ENCODE results near the gene RRP1B. TPM values are rescaled to one million over a fixed set of nuclear protein-coding genes. Genes with fewer than 3 reads are reported as not detected.

RRP1B gene
- polyA plus RNA-seq, 3 donors, result 3.3 to 6.1 (median 4.5) TPM

- DNase-seq, result peak in 2 of 3 donors; percentile 32 to 50
- Histone ChIP-seq H3K9me3 (replicated peaks in 1 of 2; ENCODE audit: control insufficient read depth in 1 of 2, insufficient read depth in 1 of 2, low read length in 2 of 2) (no peaks in the 10 kb centered on the region), H3K27me3 (ENCODE audit: control insufficient read depth in 2 of 2, insufficient read depth in 2 of 2, low read length in 2 of 2) (peaks cover 0 to 5% of the 10 kb centered on the region in 2 donors), H3K4me2 (replicated peaks; ENCODE audit: extremely low read depth, low read length, poor library complexity, severe bottlenecking) (peak overlapping the region; percentile 98), H3K9ac (ENCODE audit: insufficient read depth, low read length, poor library complexity, severe bottlenecking) (no peak overlapping the region), H3K4me3 (replicated peaks in 1 of 3; ENCODE audit: low read depth in 2 of 3, low read length in 3 of 3) (peak overlapping the region; percentile 4 to 90 (median 12)), H4K20me1 (ENCODE audit: insufficient read depth, low read length) (peaks cover 69% of the 10 kb centered on the region), H2AFZ (ENCODE audit: insufficient read depth, low read depth, low read length, poor library complexity, severe bottlenecking) (no peak overlapping the region), H3K27ac (ENCODE audit: low read depth in 1 of 2, low read length in 2 of 2) (peak overlapping the region; percentile 17 to 92), H3K36me3 (replicated peaks in 1 of 2; ENCODE audit: control insufficient read depth in 1 of 2, insufficient read depth in 2 of 2, low read length in 2 of 2) (peaks cover 13 to 14% of the 10 kb centered on the region in 2 donors), H3K4me1 (ENCODE audit: control insufficient read depth in 1 of 2, insufficient read depth in 2 of 2, low read length in 2 of 2) (peaks cover 78 to 82% of the 10 kb centered on the region in 2 donors), H3K79me2 (ENCODE audit: insufficient read depth, low read length) (peaks cover 73% of the 10 kb centered on the region)
- intact Hi-C loops (cut with micrococcal nuclease), result no loop called here
- TF ChIP-seq, protein P1, sequence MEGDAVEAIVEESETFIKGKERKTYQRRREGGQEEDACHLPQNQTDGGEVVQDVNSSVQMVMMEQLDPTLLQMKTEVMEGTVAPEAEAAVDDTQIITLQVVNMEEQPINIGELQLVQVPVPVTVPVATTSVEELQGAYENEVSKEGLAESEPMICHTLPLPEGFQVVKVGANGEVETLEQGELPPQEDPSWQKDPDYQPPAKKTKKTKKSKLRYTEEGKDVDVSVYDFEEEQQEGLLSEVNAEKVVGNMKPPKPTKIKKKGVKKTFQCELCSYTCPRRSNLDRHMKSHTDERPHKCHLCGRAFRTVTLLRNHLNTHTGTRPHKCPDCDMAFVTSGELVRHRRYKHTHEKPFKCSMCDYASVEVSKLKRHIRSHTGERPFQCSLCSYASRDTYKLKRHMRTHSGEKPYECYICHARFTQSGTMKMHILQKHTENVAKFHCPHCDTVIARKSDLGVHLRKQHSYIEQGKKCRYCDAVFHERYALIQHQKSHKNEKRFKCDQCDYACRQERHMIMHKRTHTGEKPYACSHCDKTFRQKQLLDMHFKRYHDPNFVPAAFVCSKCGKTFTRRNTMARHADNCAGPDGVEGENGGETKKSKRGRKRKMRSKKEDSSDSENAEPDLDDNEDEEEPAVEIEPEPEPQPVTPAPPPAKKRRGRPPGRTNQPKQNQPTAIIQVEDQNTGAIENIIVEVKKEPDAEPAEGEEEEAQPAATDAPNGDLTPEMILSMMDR (IDR thresholded peaks at IDR 0.05), result no peak
- peak overlapping the region; percentile 47 to 83 (median 78) for H3K27ac Mint-ChIP-seq
- H3K4me1 Mint-ChIP-seq, result peaks cover 76% of the 10 kb centered on the region
- H3K4me3 Mint-ChIP-seq, result peak overlapping the region; percentile 66 to 84
- WGBS (ENCODE audit: insufficient coverage), result 44% methylated on average over 1 of the region's 3 CpGs
- H3K27me3 Mint-ChIP-seq (ENCODE audit: low read depth in 3 of 3), result peaks cover 6 to 16% (median 12%) of the 10 kb centered on the region in 3 donors
- H3K9me3 Mint-ChIP-seq, result no peaks in the 10 kb centered on the region
- H3K36me3 Mint-ChIP-seq, result peaks cover 9 to 27% of the 10 kb centered on the region in 2 donors
Measured at GRCh38 chr21:43721939-43722338, 62.6 kb downstream of the RRP1B start.

DNA sequence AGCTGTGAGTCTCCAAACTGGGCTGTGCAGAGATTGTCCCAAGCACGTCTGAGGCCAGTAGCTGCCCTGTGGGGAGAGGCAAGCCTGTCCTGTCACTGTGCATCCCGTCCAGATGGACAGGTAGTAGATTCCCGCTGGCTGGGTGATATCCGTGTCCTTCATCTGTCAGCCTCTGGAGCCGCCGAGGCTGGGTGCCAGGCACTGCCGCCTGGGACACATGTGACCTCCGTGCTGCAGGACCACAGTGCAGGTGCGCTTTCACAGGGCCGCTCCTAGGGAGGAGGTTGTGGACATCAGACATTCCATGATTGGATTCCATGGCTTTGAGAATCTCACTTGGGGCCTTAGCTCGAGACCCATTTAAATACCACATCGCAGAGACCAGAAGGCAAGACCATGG, 64.3 kb downstream of the RRP1B start:
- Histone ChIP-seq H3K9me3 (replicated peaks in 1 of 2; ENCODE audit: control insufficient read depth in 1 of 2, insufficient read depth in 1 of 2, low read length in 2 of 2) (no peaks in the 10 kb centered on the region), H3K79me2 (ENCODE audit: insufficient read depth, low read length) (peaks cover 90% of the 10 kb centered on the region), H2AFZ (ENCODE audit: insufficient read depth, low read depth, low read length, poor library complexity, severe bottlenecking) (no peak overlapping the region), H3K36me3 (replicated peaks in 1 of 2; ENCODE audit: control insufficient read depth in 1 of 2, insufficient read depth in 2 of 2, low read length in 2 of 2) (peaks cover 13 to 14% of the 10 kb centered on the region in 2 donors), H3K27me3 (ENCODE audit: control insufficient read depth in 2 of 2, insufficient read depth in 2 of 2, low read length in 2 of 2) (no peaks in the 10 kb centered on the region), H3K9ac (ENCODE audit: insufficient read depth, low read length, poor library complexity, severe bottlenecking) (no peak overlapping the region), H4K20me1 (ENCODE audit: insufficient read depth, low read length) (peaks cover 86% of the 10 kb centered on the region), H3K4me3 (replicated peaks in 1 of 3; ENCODE audit: low read depth in 2 of 3, low read length in 3 of 3) (no peak overlapping the region), H3K27ac (ENCODE audit: low read depth in 1 of 2, low read length in 2 of 2) (peak overlapping the region in 1 of 2 donors; percentile 31), H3K4me2 (replicated peaks; ENCODE audit: extremely low read depth, low read length, poor library complexity, severe bottlenecking) (no peak overlapping the region), H3K4me1 (ENCODE audit: control insufficient read depth in 1 of 2, insufficient read depth in 2 of 2, low read length in 2 of 2) (peaks cover 88 to 91% of the 10 kb centered on the region in 2 donors)
- Mint-ChIP-seq H3K9me3 (no peaks in the 10 kb centered on the region), H3K27me3 (ENCODE audit: low read depth in 3 of 3) (peaks cover 0 to 6% (median 0%) of the 10 kb centered on the region in 3 donors), H3K4me1 (peaks cover 88% of the 10 kb centered on the region), H3K27ac (no peak overlapping the region), H3K4me3 (no peak overlapping the region), H3K36me3 (peaks cover 9 to 25% of the 10 kb centered on the region in 2 donors)
- intact Hi-C loops (cut with micrococcal nuclease), result no loop called here
- WGBS (ENCODE audit: insufficient coverage), result over 99% methylated on average over 11 of the region's 12 CpGs
- no peak for DNase-seq
- TF ChIP-seq, protein P1 (IDR thresholded peaks at IDR 0.05), result no peak

Measured in CD14-positive monocyte (primary cell).